ENCODE data around the gene CCDC9B.

CCDC9B gene

GRCh38 chr15:40303576-40303975 is 37.2 kb downstream of the CCDC9B start:
- H3K27me3 ChIP-seq (ENCODE audit: insufficient read depth, poor library complexity, severe bottlenecking), result no peaks in the 10 kb centered on the region
- H3K4me3 ChIP-seq (replicated peaks; ENCODE audit: insufficient read depth, low read length), result no peak overlapping the region
- no peak overlapping the region for H3K27ac ChIP-seq (replicated peaks)
- TF ChIP-seq POLR2AphosphoS5 (IDR thresholded peaks at IDR 0.05; ENCODE audit: low read depth), result no peak
- TF ChIP-seq CTCF (IDR thresholded peaks at IDR 0.05; ENCODE audit: insufficient read depth, low read length), result no peak
- TF ChIP-seq REST (IDR thresholded peaks at IDR 0.05; ENCODE audit: insufficient replicate concordance, low read depth), result no peak
- TF ChIP-seq GABPA (IDR thresholded peaks at IDR 0.05; ENCODE audit: low read depth), result no peak
- TF ChIP-seq SPI1 (IDR thresholded peaks at IDR 0.05; ENCODE audit: borderline replicate concordance, low read depth), result no peak
- no peak for DNase-seq (ENCODE audit: low read depth in 1 of 2, low spot score in 1 of 2)

GRCh38 chr15:40302981-40303380 is 37.8 kb downstream of the CCDC9B start:
- DNase-seq (ENCODE audit: low read depth in 1 of 2, low spot score in 1 of 2), result no peak
- no peaks in the 10 kb centered on the region for H3K27me3 ChIP-seq (ENCODE audit: insufficient read depth, poor library complexity, severe bottlenecking)
- H3K27ac ChIP-seq (replicated peaks), result no peak overlapping the region

More at GRCh38 chr15:40302981-40303380, 37.8 kb downstream of the CCDC9B start:
- TF ChIP-seq SPI1 (IDR thresholded peaks at IDR 0.05; ENCODE audit: borderline replicate concordance, low read depth), result no peak
- no peak for TF ChIP-seq CTCF (IDR thresholded peaks at IDR 0.05; ENCODE audit: insufficient read depth, low read length)
- TF ChIP-seq REST (IDR thresholded peaks at IDR 0.05; ENCODE audit: insufficient replicate concordance, low read depth), result no peak
- TF ChIP-seq POLR2AphosphoS5 (IDR thresholded peaks at IDR 0.05; ENCODE audit: low read depth), result no peak
- TF ChIP-seq GABPA (IDR thresholded peaks at IDR 0.05; ENCODE audit: low read depth), result no peak
- no peak overlapping the region for H3K4me3 ChIP-seq (replicated peaks; ENCODE audit: insufficient read depth, low read length)

Data from HL-60 (cell line).